Medulla oblongata (tissue), 1 donor: ENCODE measurements around the gene SRBD1.
A peak's percentile ranks its signal among the peaks of the same experiment; 100 is the strongest.

Experiments
- DNase-seq: peaks from one replicate; pipeline ENCODE4 v3.0.0-alpha.2; 2015; ENCODE audit errors: extremely low spot score

Gene SRBD1

GRCh38 chr2:45551862-45552261 lies 59.2 kb downstream of the SRBD1 start:
- no peak for DNase-seq

- DNase-seq = no peak
These were observed 65.1 kb downstream of the SRBD1 start for GRCh38 chr2:45545943-45546342.

GRCh38 chr2:45543257-45543656 lies 67.8 kb downstream of the SRBD1 start:
- DNase-seq = no peak

GRCh38 chr2:45542013-45542412 lies 69.1 kb downstream of the SRBD1 start:
- no peak for DNase-seq

- no peak for DNase-seq
These were observed 69.6 kb downstream of the SRBD1 start for GRCh38 chr2:45541450-45541849.

GRCh38 chr2:45540942-45541341 lies 70.1 kb downstream of the SRBD1 start:
- no peak for DNase-seq

- DNase-seq = no peak
These were observed 77.3 kb downstream of the SRBD1 start for GRCh38 chr2:45533771-45534170.

GRCh38 chr2:45532181-45532580 lies 78.9 kb downstream of the SRBD1 start:
- DNase-seq = no peak

GRCh38 chr2:45524016-45524415 lies 87.1 kb downstream of the SRBD1 start:
- DNase-seq = no peak

- no peak for DNase-seq
These were observed 92.5 kb downstream of the SRBD1 start for GRCh38 chr2:45518546-45518945.

GRCh38 chr2:45510701-45511420 lies 100.2 kb downstream of the SRBD1 start:
- no peak for DNase-seq

GRCh38 chr2:45506756-45507155 lies 104.3 kb downstream of the SRBD1 start:
- no peak for DNase-seq

GRCh38 chr2:45505138-45505537 lies 105.9 kb downstream of the SRBD1 start:
- no peak for DNase-seq

GRCh38 chr2:45498661-45499550 lies 112.2 kb downstream of the SRBD1 start:
- no peak for DNase-seq

GRCh38 chr2:45497355-45497754 lies 113.7 kb downstream of the SRBD1 start:
- no peak for DNase-seq

- no peak for DNase-seq
These were observed 114.2 kb downstream of the SRBD1 start for GRCh38 chr2:45496869-45497268.

GRCh38 chr2:45494978-45495293 lies 116.1 kb downstream of the SRBD1 start:
- no peak for DNase-seq

GRCh38 chr2:45494275-45494977 lies 116.6 kb downstream of the SRBD1 start:
- peak; percentile 73 for DNase-seq

GRCh38 chr2:45484965-45485364 lies 126.1 kb downstream of the SRBD1 start:
- no peak for DNase-seq

- DNase-seq = no peak
These were observed 127.1 kb downstream of the SRBD1 start for GRCh38 chr2:45483997-45484396.

GRCh38 chr2:45477546-45477945 lies 133.5 kb downstream of the SRBD1 start:
- no peak for DNase-seq

GRCh38 chr2:45470531-45470930 lies 140.5 kb downstream of the SRBD1 start:
- DNase-seq = peak; percentile 30
